ENCODE results near the gene GLB1L. TPM values are rescaled to one million over a fixed set of nuclear protein-coding genes. Genes with fewer than 3 reads are reported as not detected.

Gene GLB1L
- polyA plus RNA-seq, 4 donors = 12.1 to 26.1 (median 21.8) TPM

Other genes with a start within 250 kb of the GLB1L start
- gene CFAP65, start 203.9 kb downstream of the GLB1L start, polyA plus RNA-seq (ENCODE audit: insufficient read length in 4 of 4) = under 1 TPM; 0.20 to 0.43 (median 0.27) TPM
- gene IHH, start 184.5 kb downstream of the GLB1L start, polyA plus RNA-seq (ENCODE audit: insufficient read length in 4 of 4) = 1 to 10 TPM in 2 of 4 donors, under 1 TPM in 2; 0.12 to 2.5 (median 1.2) TPM
- gene NHEJ1, start 84.6 kb downstream of the GLB1L start, polyA plus RNA-seq (ENCODE audit: insufficient read length in 4 of 4) = 10 to 100 TPM; 14.8 to 21.3 (median 18.7) TPM
- 10 to 100 TPM in 3 of 4 donors, 1 to 10 TPM in 1; 1.2 to 24.8 (median 16.7) TPM for gene SLC23A3, start 75.4 kb downstream of the GLB1L start, polyA plus RNA-seq (ENCODE audit: insufficient read length in 4 of 4)
- gene CNPPD1, start 68.5 kb downstream of the GLB1L start, polyA plus RNA-seq (ENCODE audit: insufficient read length in 4 of 4) = 10 to 100 TPM; 39.5 to 69.2 (median 58.8) TPM
- gene RETREG2, start 67.2 kb downstream of the GLB1L start, polyA plus RNA-seq (ENCODE audit: insufficient read length in 4 of 4) = 100 to 1,000 TPM in 3 of 4 donors, 10 to 100 TPM in 1; 85.1 to 120 (median 111) TPM
- 10 to 100 TPM; 25.0 to 49.3 (median 35.7) TPM for gene ZFAND2B, start 38.7 kb downstream of the GLB1L start, polyA plus RNA-seq (ENCODE audit: insufficient read length in 4 of 4)
- gene ABCB6, start 26.5 kb downstream of the GLB1L start, polyA plus RNA-seq (ENCODE audit: insufficient read length in 4 of 4) = 10 to 100 TPM; 29.5 to 44.5 (median 37.1) TPM
- gene ATG9A, start 15.8 kb downstream of the GLB1L start, polyA plus RNA-seq (ENCODE audit: insufficient read length in 4 of 4) = 10 to 100 TPM; 40.8 to 45.5 (median 44.2) TPM
- gene ANKZF1, start 15.6 kb downstream of the GLB1L start, polyA plus RNA-seq (ENCODE audit: insufficient read length in 4 of 4) = 10 to 100 TPM; 28.0 to 76.6 (median 51.3) TPM
- gene STK16, start within 50 bp of the GLB1L start, polyA plus RNA-seq (ENCODE audit: insufficient read length in 4 of 4) = 10 to 100 TPM; 29.0 to 43.3 (median 36.4) TPM
- under 1 TPM in 3 of 4 donors, not detected in 1; 0.46 to 0.69 (median 0.61) TPM for gene TUBA4B, start 7.8 kb upstream of the GLB1L start, polyA plus RNA-seq (ENCODE audit: insufficient read length in 4 of 4)
- gene TUBA4A, start 8.5 kb upstream of the GLB1L start, polyA plus RNA-seq (ENCODE audit: insufficient read length in 4 of 4) = 10 to 100 TPM in 3 of 4 donors, 1 to 10 TPM in 1; 3.4 to 53.8 (median 33.6) TPM
- 10 to 100 TPM; 52.1 to 80.6 (median 72.7) TPM for gene DNAJB2, start 33.9 kb upstream of the GLB1L start, polyA plus RNA-seq (ENCODE audit: insufficient read length in 4 of 4)
- gene PTPRN, start 64.0 kb upstream of the GLB1L start, polyA plus RNA-seq (ENCODE audit: insufficient read length in 4 of 4) = under 1 TPM; 0.09 to 0.53 (median 0.20) TPM
- not detected for gene RESP18, start 87.3 kb upstream of the GLB1L start, polyA plus RNA-seq (ENCODE audit: insufficient read length in 4 of 4)
- 10 to 100 TPM; 44.7 to 82.9 (median 57.8) TPM for gene DNPEP, start 142.5 kb upstream of the GLB1L start, polyA plus RNA-seq (ENCODE audit: insufficient read length in 4 of 4)
- 10 to 100 TPM in 2 of 4 donors, 1 to 10 TPM in 2; 5.5 to 10.4 (median 8.1) TPM for gene DES, start 172.9 kb upstream of the GLB1L start, polyA plus RNA-seq (ENCODE audit: insufficient read length in 4 of 4)
- 10 to 100 TPM in 3 of 4 donors, 1 to 10 TPM in 1; 9.7 to 18.0 (median 12.5) TPM for gene SPEG, start 189.4 kb upstream of the GLB1L start, polyA plus RNA-seq (ENCODE audit: insufficient read length in 4 of 4)